Epithelial cell of proximal tubule (primary cell): Measurements from ENCODE around the gene TMEM129. TPM values are rescaled to one million over a fixed set of nuclear protein-coding genes. Genes with fewer than 3 reads are reported as not detected.

Experiments
- DNase-seq: peaks from one replicate; pipeline ENCODE4 v3.0.0-alpha.2; 2011; ENCODE audit warnings: low read depth
- H3K4me3 ChIP-seq: 2 replicates; pipeline ENCODE4 v1.5.1; 2011; ENCODE audit warnings: low read depth, mild to moderate bottlenecking, low read length
- CTCF ChIP-seq: conservative IDR thresholded peaks from 2 replicates; pipeline ENCODE4 v1.5.1; 2012; ENCODE audit warnings: low read depth, mild to moderate bottlenecking, low read length
- total RNA-seq: library from RNA; depleted of rRNA; stranded (reverse); fragments of >200 nt; gene quantifications from 2 replicates; pipeline ENCODE4 v1.2.3, GENCODE V29; 2015

Gene TMEM129
- total RNA-seq, 1 donor from 2014 or later = 50.9 TPM

DNA sequence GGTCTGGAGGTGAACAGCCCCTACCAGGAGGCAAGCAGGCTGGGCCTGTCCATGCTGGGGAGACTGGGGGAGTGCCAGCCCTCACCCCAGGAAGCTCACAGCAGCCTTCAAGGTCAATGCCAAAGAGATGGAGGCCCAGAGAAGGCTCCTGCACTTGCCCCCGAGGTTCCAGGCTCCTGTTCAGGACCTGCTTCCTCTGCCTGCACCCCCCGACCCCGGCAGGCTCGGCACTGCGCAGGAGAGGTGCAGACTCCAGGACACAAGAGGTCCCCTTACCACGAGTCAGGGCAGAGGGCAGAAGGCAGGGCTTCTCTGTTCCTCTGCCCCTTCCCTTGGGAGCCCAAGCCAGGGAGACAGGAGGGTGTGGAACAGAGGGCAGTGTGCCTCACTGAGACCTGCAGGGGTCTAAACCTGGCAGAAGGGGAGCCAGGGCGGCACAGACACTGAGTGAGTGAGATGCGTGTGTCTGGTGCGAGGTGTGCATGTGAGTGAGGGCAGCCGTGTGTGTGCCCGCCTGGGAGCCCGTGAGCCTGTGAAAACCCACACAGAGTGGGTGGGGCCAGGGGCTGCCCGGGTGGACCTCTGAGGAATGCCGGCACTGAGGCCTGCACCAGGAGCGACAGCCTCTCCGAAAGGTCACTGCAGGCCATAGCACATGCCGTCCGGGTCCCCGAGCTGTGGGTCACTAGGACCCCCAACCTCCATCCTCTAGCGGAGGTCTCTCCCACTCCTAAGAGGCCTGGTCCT is 41.3 kb upstream of the TMEM129 start:
- no peak for DNase-seq
- no peak overlapping the region for H3K4me3 ChIP-seq
- no peak for TF ChIP-seq CTCF

- TF ChIP-seq CTCF = no peak
- DNase-seq = no peak
- no peak overlapping the region for H3K4me3 ChIP-seq
Observed at GRCh38 chr4:1761130-1761689, 40.1 kb upstream of the TMEM129 start.

DNA sequence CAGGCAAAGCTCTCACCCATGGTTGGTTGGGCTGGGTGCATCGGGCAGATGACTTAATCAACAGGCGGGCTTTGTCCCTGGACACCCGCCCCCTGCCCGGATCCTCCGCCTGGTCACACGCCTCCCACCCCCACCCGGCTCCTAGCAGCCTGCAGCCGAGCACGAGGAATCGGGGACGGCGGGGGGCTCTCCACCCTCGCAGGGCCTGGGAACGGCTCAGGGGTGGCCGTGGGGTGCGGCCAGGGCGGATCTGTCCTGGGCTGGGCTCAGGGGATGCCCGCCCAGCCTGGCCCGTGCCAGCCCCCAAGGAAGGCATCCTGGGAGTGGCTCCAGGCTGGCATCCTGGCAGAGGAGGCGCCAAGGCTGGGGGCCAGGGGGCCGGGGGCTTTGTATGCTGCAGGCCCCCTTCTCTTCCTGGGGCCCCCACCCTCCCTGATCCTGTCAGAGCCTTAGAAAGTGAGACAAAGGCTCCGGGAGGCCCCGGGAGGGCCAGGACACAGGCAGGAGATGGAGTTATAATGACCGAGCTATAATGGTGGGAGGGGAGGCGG is 39.5 kb upstream of the TMEM129 start:
- TF ChIP-seq CTCF = no peak
- no peak for DNase-seq
- H3K4me3 ChIP-seq = no peak overlapping the region

DNA sequence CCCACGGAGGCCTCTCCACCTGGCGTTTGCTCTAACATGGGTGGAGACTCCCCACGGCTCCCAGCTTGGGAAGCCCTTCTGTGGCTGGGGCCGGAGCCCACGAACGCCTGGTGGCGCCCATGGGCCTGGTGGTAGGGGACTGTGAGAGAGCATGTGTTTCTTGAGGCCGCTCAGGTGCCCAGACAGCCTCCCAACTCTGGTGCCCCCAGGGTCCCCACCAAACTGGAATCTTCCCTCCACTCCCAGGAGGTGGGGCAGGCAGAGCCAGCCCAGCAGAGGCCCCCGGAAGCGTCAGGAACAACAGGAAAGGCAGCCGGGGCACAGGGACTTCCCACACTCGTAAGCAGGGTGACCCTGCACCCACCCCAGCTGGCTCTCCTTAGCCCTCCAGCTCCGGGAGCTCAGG is 38.7 kb upstream of the TMEM129 start:
- no peak for TF ChIP-seq CTCF
- no peak overlapping the region for H3K4me3 ChIP-seq
- no peak for DNase-seq

GRCh38 chr4:1759170-1759817 is 38.2 kb upstream of the TMEM129 start:
- TF ChIP-seq CTCF = no peak

GRCh38 chr4:1758306-1759121 is 37.4 kb upstream of the TMEM129 start:
- TF ChIP-seq CTCF = no peak
- H3K4me3 ChIP-seq = no peak overlapping the region

More at GRCh38 chr4:1759170-1759817, 38.2 kb upstream of the TMEM129 start:
- H3K4me3 ChIP-seq = no peak overlapping the region
- no peak for DNase-seq

More at GRCh38 chr4:1758306-1759121, 37.4 kb upstream of the TMEM129 start:
- no peak for DNase-seq
